ENCODE results near the gene LRRFIP1.

The LRRFIP1 gene

GRCh38 chr2:237630216-237631000, 3.0 kb downstream of the LRRFIP1 start:
- H3K27me3 ChIP-seq (ENCODE audit: low read depth, low read length): peaks cover 10% of the 10 kb centered on the region
- H3K9ac ChIP-seq (ENCODE audit: low read length): no peak overlapping the region
- H4K20me1 ChIP-seq (ENCODE audit: insufficient read depth, low read length): no peaks in the 10 kb centered on the region
- no peak overlapping the region for H3K27ac ChIP-seq (ENCODE audit: low read length)
- no peaks in the 10 kb centered on the region for H3K36me3 ChIP-seq (replicated peaks; ENCODE audit: low read depth, low read length)
- TF ChIP-seq CTCF (IDR thresholded peaks at IDR 0.05; ENCODE audit: low read depth, low read length): no peak
- no peak for TF ChIP-seq EZH2phosphoT487 (IDR thresholded peaks at IDR 0.05; ENCODE audit: low read depth)
- H3K4me3 ChIP-seq (ENCODE audit: low read length): no peak overlapping the region
- no peaks in the 10 kb centered on the region for H3K9me3 ChIP-seq (ENCODE audit: insufficient read depth, low read length)
- H3K4me2 ChIP-seq (ENCODE audit: low read length): no peak overlapping the region
- no peaks in the 10 kb centered on the region for H3K4me1 ChIP-seq (ENCODE audit: low read length)
- no peaks in the 10 kb centered on the region for H3K79me2 ChIP-seq (ENCODE audit: low read length)
- H2AFZ ChIP-seq (ENCODE audit: low read depth, low read length): no peak overlapping the region

GRCh38 chr2:237631007-237631785, 3.8 kb downstream of the LRRFIP1 start:
- Histone ChIP-seq H3K27ac (ENCODE audit: low read length) (no peak overlapping the region), H3K4me2 (ENCODE audit: low read length) (no peak overlapping the region), H3K79me2 (ENCODE audit: low read length) (no peaks in the 10 kb centered on the region), H3K36me3 (replicated peaks; ENCODE audit: low read depth, low read length) (no peaks in the 10 kb centered on the region), H3K27me3 (ENCODE audit: low read depth, low read length) (peaks cover 10% of the 10 kb centered on the region), H2AFZ (ENCODE audit: low read depth, low read length) (no peak overlapping the region), H3K4me3 (ENCODE audit: low read length) (no peak overlapping the region), H3K9ac (ENCODE audit: low read length) (no peak overlapping the region), H3K9me3 (ENCODE audit: insufficient read depth, low read length) (no peaks in the 10 kb centered on the region), H3K4me1 (ENCODE audit: low read length) (no peaks in the 10 kb centered on the region), H4K20me1 (ENCODE audit: insufficient read depth, low read length) (no peaks in the 10 kb centered on the region)
- TF ChIP-seq EZH2phosphoT487 (IDR thresholded peaks at IDR 0.05; ENCODE audit: low read depth) (no peak), CTCF (IDR thresholded peaks at IDR 0.05; ENCODE audit: low read depth, low read length) (no peak)

GRCh38 chr2:237631801-237632585, 4.6 kb downstream of the LRRFIP1 start:
- Histone ChIP-seq H3K27me3 (ENCODE audit: low read depth, low read length) (peaks cover 16% of the 10 kb centered on the region), H3K27ac (ENCODE audit: low read length) (no peak overlapping the region), H3K4me3 (ENCODE audit: low read length) (no peak overlapping the region), H3K79me2 (ENCODE audit: low read length) (no peaks in the 10 kb centered on the region), H3K4me2 (ENCODE audit: low read length) (no peak overlapping the region), H3K9me3 (ENCODE audit: insufficient read depth, low read length) (no peaks in the 10 kb centered on the region), H4K20me1 (ENCODE audit: insufficient read depth, low read length) (no peaks in the 10 kb centered on the region), H3K36me3 (replicated peaks; ENCODE audit: low read depth, low read length) (no peaks in the 10 kb centered on the region), H2AFZ (ENCODE audit: low read depth, low read length) (no peak overlapping the region), H3K9ac (ENCODE audit: low read length) (no peak overlapping the region), H3K4me1 (ENCODE audit: low read length) (no peaks in the 10 kb centered on the region)
- TF ChIP-seq EZH2phosphoT487 (IDR thresholded peaks at IDR 0.05; ENCODE audit: low read depth) (no peak), CTCF (IDR thresholded peaks at IDR 0.05; ENCODE audit: low read depth, low read length) (no peak)
